ENCODE results near the gene COL15A1.

COL15A1 gene

DNA sequence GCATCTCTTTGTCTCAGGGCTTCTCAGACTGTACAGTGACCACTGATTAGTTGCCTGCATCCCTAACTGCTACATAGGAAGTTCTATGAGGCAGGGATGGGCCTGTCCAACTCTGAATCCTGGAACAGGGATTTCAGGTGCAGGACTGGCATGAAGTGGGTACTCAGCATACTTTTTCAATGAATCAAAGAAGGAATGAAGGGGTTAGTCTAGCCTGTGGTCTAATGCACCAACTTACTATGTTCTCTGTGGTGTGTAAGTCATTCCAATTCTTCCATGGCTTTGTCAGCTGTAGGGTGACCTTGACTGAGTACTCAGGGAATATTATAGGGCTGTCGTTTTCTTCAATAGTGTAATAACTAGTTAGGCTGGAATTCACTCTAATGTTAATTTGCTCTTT, 8.3 kb downstream of the COL15A1 start:
- DNase-seq: no peak

DNA sequence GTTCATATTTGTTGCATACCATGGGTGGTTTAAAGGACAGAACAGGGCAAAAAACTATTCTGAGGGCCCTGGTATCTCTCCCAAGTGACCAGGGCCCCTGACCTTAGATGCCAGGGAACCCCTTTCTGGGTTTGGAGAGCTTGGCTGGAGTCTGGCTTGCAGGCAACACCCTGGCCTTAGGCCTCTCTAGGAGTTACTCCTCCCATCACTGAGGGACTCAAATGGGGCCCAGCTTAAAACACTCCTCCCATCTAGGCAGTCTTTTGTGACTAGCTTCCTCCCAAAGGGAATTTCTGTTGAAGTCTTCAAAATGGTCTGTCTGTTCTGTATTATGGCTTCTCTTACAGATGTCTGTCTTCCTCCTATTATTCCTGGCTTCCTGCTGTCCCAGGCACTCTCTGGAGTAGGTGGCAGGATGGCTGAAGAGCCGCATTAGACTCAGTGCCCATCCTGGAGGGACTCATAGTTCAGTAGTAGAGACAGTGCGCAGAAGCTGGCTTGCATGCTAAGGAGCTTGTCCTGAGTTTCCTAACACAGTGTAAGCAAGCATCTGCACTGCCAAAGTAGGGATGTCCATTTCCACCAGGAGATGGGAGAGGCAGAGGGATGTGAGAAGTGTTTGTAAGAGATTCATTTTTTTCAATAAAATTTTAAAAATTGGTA, 10.0 kb downstream of the COL15A1 start:
- no peak for DNase-seq

DNA sequence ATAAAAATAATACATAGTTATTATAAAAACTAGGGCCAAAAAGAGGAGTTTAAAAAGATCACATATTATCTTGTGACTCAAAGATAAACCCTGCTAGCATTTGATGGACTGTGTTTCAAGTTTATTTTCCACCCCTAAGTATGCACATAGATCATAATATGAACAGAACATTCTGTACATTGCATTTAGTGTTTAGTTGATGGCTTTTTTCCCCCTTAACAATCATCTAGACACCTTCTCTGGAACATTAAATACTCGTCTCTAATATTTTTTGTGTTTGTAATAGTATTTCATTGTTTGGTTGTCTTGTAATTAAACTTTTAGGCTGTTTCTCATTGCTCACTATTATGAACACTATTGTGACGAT, 10.5 kb downstream of the COL15A1 start:
- no peak for DNase-seq

DNA sequence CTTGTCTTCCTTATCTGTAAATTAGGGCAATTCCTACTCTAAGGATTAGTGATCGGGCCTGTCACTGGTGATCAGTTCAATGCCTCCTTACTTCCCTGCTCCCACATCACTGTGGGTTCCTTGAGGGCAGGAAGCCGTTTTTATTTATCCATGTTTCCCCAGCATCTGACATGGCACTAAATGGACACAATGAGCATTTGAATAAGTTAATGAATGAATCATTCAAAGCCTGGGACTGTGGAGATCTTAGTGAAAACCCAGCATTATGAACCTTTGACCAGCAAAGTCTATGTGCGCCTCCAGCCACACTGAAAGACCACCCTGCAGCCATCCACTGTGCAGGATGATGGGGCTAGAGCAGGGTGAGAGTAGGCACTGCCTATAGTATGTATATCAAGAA, 11.6 kb downstream of the COL15A1 start:
- DNase-seq: no peak

DNA sequence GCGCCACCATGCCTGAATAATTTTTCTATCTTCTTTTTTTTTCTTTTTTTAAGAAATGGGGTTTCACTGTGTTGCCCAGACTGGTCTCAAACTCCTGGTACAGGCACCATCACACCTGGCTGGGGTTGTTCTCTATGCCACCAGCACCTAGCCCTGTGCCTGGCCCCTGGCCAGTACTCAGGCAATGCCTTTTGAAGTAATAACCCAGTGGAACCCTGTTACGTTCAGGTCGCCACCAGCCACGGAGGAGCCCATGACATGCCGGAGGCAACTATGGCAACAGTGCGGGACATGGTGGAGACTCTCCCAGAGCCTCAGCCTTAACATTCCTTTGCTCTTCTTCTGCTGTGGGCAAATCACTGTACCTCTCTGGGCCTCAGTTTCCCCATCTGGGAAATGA, 14.1 kb downstream of the COL15A1 start:
- no peak for DNase-seq

DNA sequence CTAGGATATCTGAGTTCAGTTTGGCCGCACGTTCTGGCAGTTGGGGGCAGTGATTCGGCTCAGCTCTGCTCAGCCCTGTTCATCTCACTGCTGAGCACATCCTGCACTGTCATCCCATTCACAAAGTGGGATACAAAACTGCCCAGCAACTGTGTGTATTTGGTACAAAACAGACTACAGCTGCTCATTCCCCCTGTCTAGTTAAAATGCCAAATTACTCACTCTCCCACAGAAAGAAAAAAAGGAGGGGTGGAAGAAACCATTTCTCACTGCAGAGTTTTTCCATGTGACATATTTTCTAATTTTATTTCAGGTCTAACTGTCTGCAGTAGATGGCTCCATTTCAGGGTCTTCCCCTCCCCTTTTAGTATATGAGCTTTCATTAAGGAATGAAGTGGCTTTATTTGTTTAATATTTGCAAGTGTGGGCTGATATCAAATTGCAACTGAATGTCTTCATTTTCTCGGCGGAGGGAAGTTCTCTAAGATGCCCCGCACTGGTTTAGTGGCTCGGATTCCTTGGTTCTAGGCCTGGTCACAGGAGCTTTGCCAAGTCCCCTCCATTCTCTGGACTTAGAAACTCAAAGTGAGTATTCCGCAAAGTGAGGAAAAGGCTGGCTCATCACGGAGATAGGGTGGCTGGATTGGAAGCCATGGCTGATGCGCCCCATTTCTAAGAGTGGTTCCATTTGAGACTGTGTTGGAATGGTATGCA, 14.7 kb downstream of the COL15A1 start:
- DNase-seq: no peak

DNA sequence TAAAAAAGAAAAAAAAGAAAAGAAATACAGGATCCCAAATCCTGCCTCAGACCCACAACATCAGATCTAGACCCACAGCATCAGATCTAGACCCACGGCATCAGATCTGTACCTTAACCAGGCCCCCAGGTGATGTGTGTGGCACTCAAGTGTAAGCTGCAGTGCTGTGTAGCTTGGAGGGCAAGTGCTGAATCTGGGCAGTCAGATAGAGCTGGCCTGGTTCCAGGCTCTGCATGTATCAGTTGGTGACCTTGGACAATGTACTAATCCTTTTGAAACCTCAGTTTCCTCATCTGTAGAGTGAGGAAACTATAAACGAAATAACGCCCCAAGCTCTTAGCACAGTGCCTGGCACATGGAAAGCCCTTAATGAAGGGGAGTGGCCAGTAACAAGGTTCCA, 16.7 kb downstream of the COL15A1 start:
- no peak for DNase-seq

DNA sequence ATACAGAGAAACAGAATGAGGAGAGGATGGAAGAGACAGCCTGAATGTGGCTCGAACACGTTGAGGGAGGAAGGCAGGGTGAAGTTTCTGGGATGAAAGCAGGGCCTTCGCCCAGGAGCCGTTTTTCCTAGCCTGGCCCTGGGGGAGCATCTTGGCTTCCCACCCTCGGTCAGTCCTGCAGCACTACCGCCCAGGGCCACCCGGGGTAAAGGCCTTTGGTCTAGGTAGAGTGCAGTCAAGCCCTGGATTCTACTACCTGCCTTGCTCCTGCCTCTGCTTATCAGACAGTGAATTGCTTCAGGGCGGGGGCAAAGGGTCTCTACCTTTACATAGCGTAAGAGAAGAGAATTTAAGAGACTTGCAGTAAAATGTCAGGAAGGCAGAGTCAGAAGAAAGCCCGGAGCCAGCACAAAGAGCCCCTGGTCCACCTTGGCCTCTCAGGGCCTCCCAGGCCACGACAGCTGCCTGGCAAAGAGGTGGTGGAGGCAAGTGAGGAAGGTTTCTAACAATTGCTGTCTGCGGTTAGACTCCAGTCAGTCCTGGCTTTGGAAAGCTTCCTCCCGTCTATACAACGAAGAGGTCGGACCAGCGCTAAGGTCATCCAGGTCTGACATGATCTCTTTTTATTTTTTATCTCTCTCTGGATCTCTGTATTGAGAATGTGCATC, 17.9 kb downstream of the COL15A1 start:
- no peak for DNase-seq

DNA sequence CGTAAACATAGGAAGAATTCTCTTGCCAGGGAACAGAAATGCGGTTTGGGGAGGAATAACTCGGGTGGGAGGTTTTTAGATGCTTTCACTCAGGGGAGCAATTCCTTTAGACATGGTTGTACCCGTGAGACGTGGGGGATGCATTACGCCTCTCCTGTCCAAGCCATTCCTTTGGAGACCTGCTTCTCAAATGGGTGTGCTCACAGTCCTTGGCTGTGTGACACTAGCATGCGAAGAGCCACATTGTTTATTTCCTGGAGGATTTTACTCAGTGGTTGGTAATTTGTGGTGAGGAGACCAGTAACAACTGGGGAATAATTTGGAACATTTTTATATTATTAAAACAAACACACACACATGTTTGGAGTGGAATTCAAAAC, 18.5 kb downstream of the COL15A1 start:
- no peak for DNase-seq

DNA sequence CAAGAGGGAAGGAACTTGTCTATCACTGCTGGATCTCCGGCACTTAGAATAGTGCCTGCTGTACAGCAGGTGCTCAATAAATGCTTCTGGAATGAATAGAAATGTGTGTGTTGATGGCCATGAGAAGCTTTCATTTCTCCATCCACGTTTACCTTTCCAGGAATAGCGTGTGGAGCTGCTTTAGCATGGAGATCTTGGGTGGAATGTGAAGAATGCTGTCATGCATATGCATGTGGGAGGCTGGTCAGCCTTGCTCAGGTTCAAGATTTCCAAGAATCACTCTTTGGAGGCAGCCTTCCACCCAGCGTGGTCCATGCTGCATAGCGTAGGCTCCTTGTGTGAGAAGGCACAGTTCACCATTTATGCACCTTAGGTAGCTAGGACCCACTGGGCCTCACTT, 19.2 kb downstream of the COL15A1 start:
- no peak for DNase-seq

DNA sequence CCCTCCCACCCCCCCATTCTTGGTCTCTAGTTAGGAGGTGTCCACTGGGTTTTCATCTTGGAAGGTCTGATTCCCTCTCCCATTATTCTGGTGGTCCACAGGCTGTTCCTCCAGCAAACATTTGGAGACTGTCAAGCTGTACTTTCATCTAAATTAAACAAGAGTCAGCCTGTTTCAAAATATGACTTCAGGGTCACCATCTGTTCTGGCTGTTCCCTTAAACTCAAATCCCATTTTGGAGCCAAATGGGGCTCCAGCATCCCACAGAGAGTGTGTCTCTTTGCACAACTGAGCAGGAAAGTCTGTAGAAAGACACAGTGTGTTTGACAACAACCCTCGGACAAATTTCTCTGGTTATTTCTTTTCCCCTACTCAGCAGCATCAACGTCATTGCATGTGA, 20.5 kb downstream of the COL15A1 start:
- DNase-seq: no peak

DNA sequence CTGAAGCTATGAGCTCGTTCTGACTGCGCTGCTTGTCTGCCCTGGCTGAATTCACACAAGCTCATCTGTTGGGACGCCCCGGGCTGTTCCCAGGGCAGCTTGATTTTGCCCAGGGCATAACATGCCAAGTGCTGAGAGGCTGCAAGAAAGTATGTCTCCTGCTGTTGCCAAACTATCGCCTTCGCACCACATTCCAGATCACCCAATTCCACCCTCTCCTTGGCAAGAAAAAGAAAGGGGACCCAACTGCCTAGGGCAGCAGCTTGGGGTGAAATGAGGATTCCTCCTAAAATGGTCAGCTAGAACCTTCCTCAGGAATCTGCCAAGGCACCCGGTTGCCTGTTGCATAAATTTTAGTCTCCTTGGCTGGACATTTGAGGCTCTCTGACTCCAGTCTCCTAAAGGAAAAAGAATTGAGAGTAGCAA, 21.2 kb downstream of the COL15A1 start:
- no peak for DNase-seq

DNA sequence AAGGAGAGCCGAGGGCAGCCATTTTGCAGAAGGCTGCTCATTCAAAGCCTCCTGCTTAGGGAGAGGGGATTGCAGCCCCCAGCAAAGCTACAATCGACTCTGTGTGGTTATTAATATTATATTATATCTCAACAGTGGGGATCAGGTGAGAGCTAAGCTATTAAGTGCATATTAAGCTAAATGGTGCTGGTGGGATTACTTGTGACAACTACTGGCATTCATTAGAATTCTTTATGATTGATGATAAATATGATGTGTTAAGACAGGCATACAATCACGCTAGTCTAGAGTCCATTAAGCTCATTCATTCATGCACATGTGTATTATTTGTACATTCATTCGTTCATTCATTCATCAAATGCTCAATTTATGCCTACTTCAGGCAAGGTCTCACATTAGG, 23.0 kb downstream of the COL15A1 start:
- DNase-seq: no peak

DNA sequence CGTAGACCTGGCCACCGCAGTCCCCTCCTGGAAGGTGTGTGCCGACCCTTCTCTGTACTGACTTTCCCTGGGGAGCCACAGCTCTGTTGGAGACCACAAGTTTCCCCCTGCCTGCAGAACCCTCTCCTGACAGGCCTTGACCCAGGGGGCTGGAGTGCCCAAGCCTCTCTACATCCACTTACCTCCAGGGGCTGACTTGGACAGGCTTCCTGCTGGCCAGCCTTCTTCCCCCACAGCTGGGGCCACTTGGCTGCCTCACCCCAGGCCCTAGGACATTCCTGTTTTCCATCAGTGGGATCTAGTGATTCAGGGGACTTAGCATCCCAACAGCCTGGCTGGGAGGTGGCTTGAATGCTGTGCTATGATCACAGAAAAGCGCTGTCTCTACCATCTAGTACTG, 23.6 kb downstream of the COL15A1 start:
- no peak for DNase-seq

DNA sequence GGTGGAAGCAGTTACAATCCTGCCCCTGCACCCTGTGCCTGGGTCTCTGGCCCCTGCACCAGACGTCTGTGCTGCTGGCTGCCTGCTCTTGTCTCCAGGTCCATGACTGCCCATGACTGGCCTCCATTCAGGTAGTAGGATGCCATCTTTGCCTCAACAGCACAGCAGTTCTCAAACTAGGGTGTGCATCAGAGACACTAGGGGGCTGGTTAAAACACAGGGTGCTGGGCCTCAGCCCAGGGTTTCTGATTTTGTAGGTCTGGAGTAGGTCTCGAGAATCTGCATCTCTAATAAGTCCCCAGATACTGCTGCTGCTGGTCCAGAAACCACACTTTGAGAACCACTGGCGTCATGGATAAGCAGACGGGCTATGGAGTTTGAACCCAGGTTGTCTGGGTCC, 24.0 kb downstream of the COL15A1 start:
- no peak for DNase-seq

DNA sequence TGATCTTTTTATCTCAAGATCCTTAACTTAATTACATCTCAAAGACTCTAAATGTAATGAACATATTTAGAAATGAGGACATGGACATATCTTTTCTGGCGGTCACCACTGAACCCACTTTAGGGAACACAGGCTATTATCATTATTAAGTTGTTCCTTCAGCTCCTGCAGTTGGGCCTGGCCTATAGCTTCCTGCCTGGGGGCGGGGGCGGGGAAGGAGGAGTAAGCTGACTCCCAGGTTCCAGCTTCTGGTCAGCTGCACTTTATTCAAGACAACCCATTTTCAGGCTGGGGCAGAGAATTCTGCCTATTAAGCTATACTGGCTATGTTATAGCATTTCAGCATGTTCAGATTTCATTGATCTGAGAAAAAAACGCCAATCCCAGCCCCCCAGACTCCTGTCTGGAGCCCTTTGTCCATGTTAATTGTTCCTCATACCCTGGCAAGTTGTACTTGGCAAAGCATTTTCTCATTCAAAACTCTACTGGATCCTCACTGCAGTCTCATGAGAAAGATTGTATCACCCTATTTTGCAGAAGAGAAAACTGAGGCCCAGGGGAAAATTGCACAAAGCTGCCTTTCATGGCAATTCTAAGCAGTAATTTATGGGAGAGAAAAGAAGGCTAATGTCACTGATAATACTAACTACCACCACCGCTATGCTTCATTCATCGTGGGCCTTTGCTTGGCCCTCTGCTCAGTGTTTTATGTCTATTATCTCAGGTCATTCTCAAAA, 25.1 kb downstream of the COL15A1 start:
- no peak for DNase-seq

DNA sequence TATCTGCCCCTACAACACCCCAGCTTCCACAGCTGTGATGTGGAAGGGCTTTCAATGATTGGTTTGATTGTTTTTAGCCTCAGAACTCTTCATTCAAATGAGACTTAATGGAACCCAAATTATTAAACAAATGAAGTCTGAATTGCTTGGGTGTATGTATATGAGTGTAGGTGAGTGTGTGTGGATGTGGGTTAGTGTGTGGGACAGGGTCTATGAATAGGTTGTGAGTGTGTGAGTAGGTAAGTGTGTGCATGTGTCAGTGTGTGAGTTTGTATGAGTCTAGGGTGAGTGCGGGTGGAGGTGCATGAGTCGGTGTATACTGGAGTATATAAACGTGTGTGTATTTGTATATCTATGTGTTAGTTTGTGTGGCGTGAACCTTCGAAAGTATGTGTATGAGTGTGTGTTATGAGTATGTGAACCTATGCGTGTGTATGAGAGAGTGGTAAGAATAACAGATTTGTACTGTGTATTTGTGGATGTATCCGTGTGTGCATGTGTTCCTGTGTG, 26.9 kb downstream of the COL15A1 start:
- DNase-seq: no peak

DNA sequence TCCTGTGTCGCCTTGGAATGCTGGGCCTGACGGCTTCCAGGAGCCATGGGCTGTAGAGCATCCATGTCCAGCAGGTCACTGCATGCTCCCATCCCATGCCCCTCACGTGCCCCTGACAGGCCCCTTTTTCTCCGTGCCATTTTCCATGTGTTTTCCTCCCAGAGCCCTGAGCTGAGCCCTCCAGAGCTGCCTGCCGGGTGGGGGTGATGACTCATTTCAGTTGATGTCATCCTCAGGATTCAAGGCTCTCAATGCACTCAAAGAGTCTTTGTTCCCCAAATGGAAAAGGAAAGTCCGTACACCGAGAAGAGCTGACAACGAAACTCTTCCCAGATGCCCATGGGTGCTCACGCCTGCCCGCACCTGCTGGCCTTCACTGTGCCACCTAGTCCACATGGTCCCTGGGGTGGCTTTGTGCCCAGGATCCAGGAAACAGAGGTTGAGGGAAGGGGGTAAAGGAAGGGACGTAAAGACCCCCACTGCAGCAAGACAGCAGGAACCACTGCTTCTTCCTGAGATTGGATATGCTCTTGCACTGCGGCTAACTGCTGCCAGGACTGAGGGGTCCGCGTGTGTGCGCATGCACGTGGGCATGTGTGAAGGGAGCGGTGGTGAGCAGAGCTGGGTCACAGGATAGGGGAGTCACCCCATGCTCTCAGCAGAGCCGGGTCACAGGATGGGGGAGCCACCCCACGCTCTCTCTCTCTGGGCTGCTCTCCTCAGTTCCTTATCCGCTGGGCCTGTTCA, 27.6 kb downstream of the COL15A1 start:
- DNase-seq: no peak

DNA sequence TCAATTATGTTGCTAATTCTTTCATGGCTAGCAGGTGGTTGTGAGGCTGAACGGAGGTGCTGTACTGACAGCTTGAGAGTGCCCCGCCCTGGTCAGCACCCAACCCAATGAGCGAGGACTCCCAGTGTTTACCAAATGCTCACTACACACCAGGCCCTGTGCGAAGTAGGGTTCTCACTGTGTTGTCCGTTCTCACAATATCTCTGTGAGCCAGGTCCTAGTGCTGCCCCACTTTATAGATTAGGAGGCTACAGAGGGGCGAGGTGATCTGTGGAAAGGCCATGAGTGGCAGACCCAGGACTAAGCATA, 28.2 kb downstream of the COL15A1 start:
- no peak for DNase-seq

DNA sequence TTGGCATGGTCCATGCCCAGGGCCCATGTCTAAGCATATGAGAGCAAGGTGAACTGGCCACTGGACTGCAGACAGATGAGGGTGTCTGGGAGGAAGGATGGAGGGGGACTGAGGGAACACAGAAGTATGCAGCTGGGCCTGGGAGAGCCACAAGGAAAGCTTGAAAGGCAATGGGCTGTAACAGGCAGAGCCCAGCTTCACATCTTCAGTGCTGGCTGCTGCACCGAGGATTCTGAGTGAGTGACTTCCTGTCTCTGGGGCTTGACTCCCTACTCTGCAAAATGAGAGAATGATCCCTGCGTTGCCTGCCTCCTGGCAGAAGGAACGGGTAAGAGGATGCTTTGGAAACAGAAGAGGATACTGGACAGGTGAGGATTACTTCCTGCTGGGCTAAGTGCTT, 29.0 kb downstream of the COL15A1 start:
- DNase-seq: no peak

DNA sequence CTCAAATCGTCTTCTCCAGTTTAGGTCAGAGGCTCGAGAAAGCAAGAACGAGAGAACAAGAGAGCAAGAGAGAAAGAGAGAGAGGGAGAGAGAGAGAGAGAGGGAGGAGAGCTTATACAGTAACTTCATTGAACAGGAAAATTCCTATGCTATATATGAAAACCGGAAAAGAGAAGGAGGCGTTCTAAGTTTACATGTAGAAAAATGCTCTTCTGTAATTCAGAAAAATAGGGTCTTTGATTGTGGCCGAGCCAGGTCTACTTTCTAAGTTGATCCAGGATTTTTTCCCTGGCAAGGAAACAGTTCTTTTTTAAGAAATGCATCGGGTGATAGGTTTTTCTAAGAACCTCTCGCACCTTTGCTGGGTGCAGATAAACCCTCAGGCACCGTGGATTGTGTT, 29.5 kb downstream of the COL15A1 start:
- DNase-seq: no peak

DNA sequence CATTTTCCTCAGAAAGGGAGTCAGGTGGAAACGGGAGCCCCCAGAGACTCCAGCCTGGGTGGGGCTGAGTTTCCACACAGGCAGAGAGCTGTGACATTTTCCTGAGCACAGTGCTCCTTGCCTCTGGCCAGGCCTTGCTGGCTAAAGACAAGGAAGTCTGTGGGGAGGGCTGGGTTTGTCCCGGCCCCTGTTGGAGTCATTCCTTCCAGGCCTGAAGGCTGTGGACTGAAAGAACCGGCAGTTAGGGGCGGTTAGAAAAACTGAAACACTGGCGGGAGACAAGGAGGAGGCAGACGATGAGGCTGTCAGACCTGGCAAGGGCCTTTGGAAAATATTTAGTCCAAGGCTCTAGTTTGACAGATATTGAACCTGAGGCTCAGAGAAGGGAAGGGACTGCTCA, 29.9 kb downstream of the COL15A1 start:
- DNase-seq: no peak

DNA sequence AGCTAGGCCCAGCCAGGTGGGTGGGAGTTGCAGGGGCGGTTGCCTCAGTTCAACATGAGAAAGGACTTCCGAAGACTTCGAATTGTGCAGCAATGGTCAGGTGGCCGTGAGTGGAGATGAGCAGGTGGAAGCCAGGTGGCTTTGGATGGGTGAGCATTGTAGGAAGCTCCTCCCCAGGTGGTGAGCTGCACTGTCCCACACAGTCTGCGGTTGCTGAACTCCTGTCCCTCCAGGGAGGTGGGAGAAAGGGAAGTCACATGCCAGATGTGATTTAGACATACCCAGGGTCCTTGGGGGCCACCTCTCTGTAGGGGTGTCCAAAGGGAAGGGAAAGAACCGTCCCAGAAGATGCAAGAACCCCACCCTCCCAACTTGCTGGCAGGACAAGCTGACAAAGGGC, 30.4 kb downstream of the COL15A1 start:
- DNase-seq: no peak

Data from SW 1271 (cell line).